Colon (tissue), 2 donors: ENCODE measurements around the gene TMEM204.

ENCODE experiments used
- FAIRE-seq: peaks from 2 replicates; lab custom pipeline; 2012; peaks lifted over from hg19 to GRCh38; lab: Jason Lieb, UNC
- donor health status: control.
- donor health status: control.

The TMEM204 gene

GRCh38 chr16:1533443-1533951, at the start of gene TMEM204:
TSS of gene TMEM204 (plus strand) at chr16:1533666. CDS start at chr16:1534276, 610 bp downstream.
- FAIRE-seq, result no peak

- no peak for FAIRE-seq
Measured at GRCh38 chr16:1485847-1486496, 47.5 kb upstream of the TMEM204 start.

GRCh38 chr16:1486551-1487390, 46.7 kb upstream of the TMEM204 start:
- FAIRE-seq, result no peak

GRCh38 chr16:1487395-1488053, 45.9 kb upstream of the TMEM204 start:
- FAIRE-seq, result no peak

GRCh38 chr16:1488054-1488601, 45.3 kb upstream of the TMEM204 start:
- FAIRE-seq, result no peak

GRCh38 chr16:1488619-1489018, 44.8 kb upstream of the TMEM204 start, which contains the start of gene PTX4:
TSS of gene PTX4 (minus strand) at chr16:1488944. CDS start at chr16:1488909, 35 bp downstream.
- no peak for FAIRE-seq

GRCh38 chr16:1489077-1489476, 44.4 kb upstream of the TMEM204 start:
- no peak for FAIRE-seq

GRCh38 chr16:1491327-1491726, 42.1 kb upstream of the TMEM204 start:
- FAIRE-seq, result no peak

- FAIRE-seq, result no peak
Measured at GRCh38 chr16:1492082-1492922, 41.2 kb upstream of the TMEM204 start.

GRCh38 chr16:1492923-1493745, 40.3 kb upstream of the TMEM204 start, which contains the start of gene TELO2:
TSS of gene TELO2 (plus strand) at chr16:1493360. CDS start at chr16:1494282, 922 bp downstream.
- no peak for FAIRE-seq

- FAIRE-seq, result no peak
Measured at GRCh38 chr16:1493746-1494094, 39.7 kb upstream of the TMEM204 start.

- no peak for FAIRE-seq
Measured at GRCh38 chr16:1494129-1494640, 39.3 kb upstream of the TMEM204 start.

- FAIRE-seq, result no peak
Measured at GRCh38 chr16:1494711-1495110, 38.8 kb upstream of the TMEM204 start.

GRCh38 chr16:1495211-1495888, 38.1 kb upstream of the TMEM204 start:
- no peak for FAIRE-seq

GRCh38 chr16:1495889-1496262, 37.6 kb upstream of the TMEM204 start:
- no peak for FAIRE-seq

GRCh38 chr16:1496464-1496863, 37.0 kb upstream of the TMEM204 start:
- FAIRE-seq, result no peak

- no peak for FAIRE-seq
Measured at GRCh38 chr16:1497014-1497598, 36.4 kb upstream of the TMEM204 start.

GRCh38 chr16:1498899-1499676, 34.4 kb upstream of the TMEM204 start:
- FAIRE-seq, result no peak
